ENCODE results near the gene SAPCD2.
A peak's percentile ranks its signal among the peaks of the same experiment; 100 is the strongest.

Gene SAPCD2

GRCh38 chr9:137044037-137044436 lies 26.3 kb downstream of the SAPCD2 start:
- TF ChIP-seq ZNF202 (tag by site-specific recombination; IDR thresholded peaks at IDR 0.05; ENCODE audit: borderline replicate concordance) (no peak), ZBTB8A (tag by site-specific recombination; IDR thresholded peaks at IDR 0.05) (0 out of 2 replicates have a peak, but pooled peaks have one; percentile 5), OSR2 (tag by site-specific recombination; IDR thresholded peaks at IDR 0.05) (no peak), ZNF792 (tag by site-specific recombination; IDR thresholded peaks at IDR 0.05) (no peak), HOXA7 (CRISPR knock-in tag; IDR thresholded peaks at IDR 0.05; ENCODE audit: borderline replicate concordance) (no peak)
- TF ChIP-seq, protein P1, sequence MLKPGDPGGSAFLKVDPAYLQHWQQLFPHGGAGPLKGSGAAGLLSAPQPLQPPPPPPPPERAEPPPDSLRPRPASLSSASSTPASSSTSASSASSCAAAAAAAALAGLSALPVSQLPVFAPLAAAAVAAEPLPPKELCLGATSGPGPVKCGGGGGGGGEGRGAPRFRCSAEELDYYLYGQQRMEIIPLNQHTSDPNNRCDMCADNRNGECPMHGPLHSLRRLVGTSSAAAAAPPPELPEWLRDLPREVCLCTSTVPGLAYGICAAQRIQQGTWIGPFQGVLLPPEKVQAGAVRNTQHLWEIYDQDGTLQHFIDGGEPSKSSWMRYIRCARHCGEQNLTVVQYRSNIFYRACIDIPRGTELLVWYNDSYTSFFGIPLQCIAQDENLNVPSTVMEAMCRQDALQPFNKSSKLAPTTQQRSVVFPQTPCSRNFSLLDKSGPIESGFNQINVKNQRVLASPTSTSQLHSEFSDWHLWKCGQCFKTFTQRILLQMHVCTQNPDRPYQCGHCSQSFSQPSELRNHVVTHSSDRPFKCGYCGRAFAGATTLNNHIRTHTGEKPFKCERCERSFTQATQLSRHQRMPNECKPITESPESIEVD (tag by site-specific recombination; IDR thresholded peaks at IDR 0.05), result no peak
- CTCF ChIA-PET, result interaction anchor here (0.7 to 5.3 kb wide), 6 partner anchors 9 to 257 kb away, joined by 3 to 47 read pairs (median 6); partner anchors contain the start of gene ABCA2
- POLR2A ChIA-PET, result interaction anchor here (0.8 to 1.0 kb wide), 3 partner anchors 9 to 86 kb away, joined by 3 read pairs; partner anchors contain the start of gene SAPCD2
- Histone ChIP-seq H3K4me3 (ENCODE audit: low read depth, low read length) (no peak overlapping the region), H3K9me3 (ENCODE audit: control insufficient read depth, insufficient read depth, low read depth, low read length) (no peaks in the 10 kb centered on the region), H3K4me1 (ENCODE audit: control insufficient read depth, insufficient read depth, low read length) (peaks cover 5% of the 10 kb centered on the region; the same call in 1 of the 2 replicates), H3K36me3 (ENCODE audit: control insufficient read depth in 2 of 2, insufficient read depth in 1 of 2, low read length in 2 of 2) (peaks cover 0 to 19% of the 10 kb centered on the region in 2 experiments; a peak in 1 of 3 replicates), H3K27ac (ENCODE audit: extremely low read depth, low read depth, low read length) (no peak overlapping the region)

GRCh38 chr9:137042751-137043727 lies 27.3 kb downstream of the SAPCD2 start:
- ChIA-PET CTCF (interaction anchor here (0.6 to 5.3 kb wide), 5 partner anchors 8 to 192 kb away, joined by 3 to 47 read pairs (median 4); partner anchors contain the start of gene ABCA2), POLR2A (interaction anchor here (0.6 kb wide), 1 partner anchor 33 kb away, joined by 3 read pairs; no protein-coding TSS in a partner anchor)
- H3K36me3 ChIP-seq (ENCODE audit: control insufficient read depth in 2 of 2, insufficient read depth in 1 of 2, low read length in 2 of 2), result peaks cover 0 to 25% of the 10 kb centered on the region in 2 experiments; a peak in 1 of 3 replicates
- no peaks in the 10 kb centered on the region for H3K9me3 ChIP-seq (ENCODE audit: control insufficient read depth, insufficient read depth, low read depth, low read length)
- H3K27ac ChIP-seq (ENCODE audit: extremely low read depth, low read depth, low read length), result no peak overlapping the region
- no peak for TF ChIP-seq PRDM1 (tag by site-specific recombination; IDR thresholded peaks at IDR 0.05)
- TF ChIP-seq, protein P2, sequence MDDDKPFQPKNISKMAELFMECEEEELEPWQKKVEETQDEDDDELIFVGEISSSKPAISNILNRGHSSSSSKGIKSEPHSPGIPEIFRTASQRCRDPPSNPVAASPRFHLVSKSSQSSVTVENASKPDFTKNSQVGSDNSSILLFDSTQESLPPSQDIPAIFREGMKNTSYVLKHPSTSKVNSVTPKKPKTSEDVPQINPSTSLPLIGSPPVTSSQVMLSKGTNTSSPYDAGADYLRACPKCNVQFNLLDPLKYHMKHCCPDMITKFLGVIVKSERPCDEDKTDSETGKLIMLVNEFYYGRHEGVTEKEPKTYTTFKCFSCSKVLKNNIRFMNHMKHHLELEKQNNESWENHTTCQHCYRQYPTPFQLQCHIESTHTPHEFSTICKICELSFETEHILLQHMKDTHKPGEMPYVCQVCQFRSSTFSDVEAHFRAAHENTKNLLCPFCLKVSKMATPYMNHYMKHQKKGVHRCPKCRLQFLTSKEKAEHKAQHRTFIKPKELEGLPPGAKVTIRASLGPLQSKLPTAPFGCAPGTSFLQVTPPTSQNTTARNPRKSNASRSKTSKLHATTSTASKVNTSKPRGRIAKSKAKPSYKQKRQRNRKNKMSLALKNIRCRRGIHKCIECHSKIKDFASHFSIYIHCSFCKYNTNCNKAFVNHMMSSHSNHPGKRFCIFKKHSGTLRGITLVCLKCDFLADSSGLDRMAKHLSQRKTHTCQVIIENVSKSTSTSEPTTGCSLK (tag by site-specific recombination; IDR thresholded peaks at IDR 0.05), result no peak
- TF ChIP-seq ZFP69B (tag by site-specific recombination; IDR thresholded peaks at IDR 0.05), result no peak
- peak; percentile 43; the same call in 1 of the 2 replicates for TF ChIP-seq KLF8 (tag by site-specific recombination; IDR thresholded peaks at IDR 0.05)
- no peak for TF ChIP-seq ZNF302 (tag by site-specific recombination; IDR thresholded peaks at IDR 0.05; ENCODE audit: low read depth)
- no peak for TF ChIP-seq ZSCAN30 (tag by site-specific recombination; IDR thresholded peaks at IDR 0.05)
- 0 out of 2 replicates have a peak, but pooled peaks have one; percentile 12 for TF ChIP-seq BCL11A (tag by site-specific recombination; IDR thresholded peaks at IDR 0.05; ENCODE audit: low read depth)
- TF ChIP-seq, protein P3, sequence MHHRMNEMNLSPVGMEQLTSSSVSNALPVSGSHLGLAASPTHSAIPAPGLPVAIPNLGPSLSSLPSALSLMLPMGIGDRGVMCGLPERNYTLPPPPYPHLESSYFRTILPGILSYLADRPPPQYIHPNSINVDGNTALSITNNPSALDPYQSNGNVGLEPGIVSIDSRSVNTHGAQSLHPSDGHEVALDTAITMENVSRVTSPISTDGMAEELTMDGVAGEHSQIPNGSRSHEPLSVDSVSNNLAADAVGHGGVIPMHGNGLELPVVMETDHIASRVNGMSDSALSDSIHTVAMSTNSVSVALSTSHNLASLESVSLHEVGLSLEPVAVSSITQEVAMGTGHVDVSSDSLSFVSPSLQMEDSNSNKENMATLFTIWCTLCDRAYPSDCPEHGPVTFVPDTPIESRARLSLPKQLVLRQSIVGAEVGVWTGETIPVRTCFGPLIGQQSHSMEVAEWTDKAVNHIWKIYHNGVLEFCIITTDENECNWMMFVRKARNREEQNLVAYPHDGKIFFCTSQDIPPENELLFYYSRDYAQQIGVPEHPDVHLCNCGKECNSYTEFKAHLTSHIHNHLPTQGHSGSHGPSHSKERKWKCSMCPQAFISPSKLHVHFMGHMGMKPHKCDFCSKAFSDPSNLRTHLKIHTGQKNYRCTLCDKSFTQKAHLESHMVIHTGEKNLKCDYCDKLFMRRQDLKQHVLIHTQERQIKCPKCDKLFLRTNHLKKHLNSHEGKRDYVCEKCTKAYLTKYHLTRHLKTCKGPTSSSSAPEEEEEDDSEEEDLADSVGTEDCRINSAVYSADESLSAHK (tag by site-specific recombination; IDR thresholded peaks at IDR 0.05), result no peak
- TF ChIP-seq ZNF791 (tag by site-specific recombination; IDR thresholded peaks at IDR 0.05), result no peak
- no peak overlapping the region for H3K4me3 ChIP-seq (ENCODE audit: low read depth, low read length)
- peaks cover 5% of the 10 kb centered on the region; the same call in 1 of the 2 replicates for H3K4me1 ChIP-seq (ENCODE audit: control insufficient read depth, insufficient read depth, low read length)
